Measurements from ENCODE around the gene TMEM139. TPM values are rescaled to one million over a fixed set of nuclear protein-coding genes. Genes with fewer than 3 reads are reported as not detected.
A peak's percentile ranks its signal among the peaks of the same experiment; 100 is the strongest.

Gene TMEM139
- total RNA-seq, 1 donor from 2014 or later: 0.47 TPM

- no peaks in the 10 kb centered on the region for H3K27me3 Mint-ChIP-seq
- peaks cover 46% of the 10 kb centered on the region for H3K4me1 Mint-ChIP-seq
- no peaks in the 10 kb centered on the region for H3K9me3 Mint-ChIP-seq
- CTCF ChIA-PET: no interaction called here
- intact Hi-C loops (cut with micrococcal nuclease): loop anchor here (10.0 kb wide), 3 partner anchors 431 to 1549 kb away; partner anchors contain the start of genes EPHB6, TCAF1 and TPK1
- DNase-seq (no peak), ATAC-seq (ENCODE audit: low read depth) (no peak)
- H3K36me3 Mint-ChIP-seq (ENCODE audit: low read depth): peaks cover 12% of the 10 kb centered on the region
- H3K4me3 Mint-ChIP-seq: no peak overlapping the region
- POLR2A ChIA-PET: interaction anchor here (1.0 to 2.3 kb wide), 2 partner anchors 21 to 22 kb away, joined by 4 to 23 read pairs; partner anchors contain the start of gene GSTK1
- no peak overlapping the region for H3K27ac Mint-ChIP-seq
- no peak for TF ChIP-seq CTCF (IDR thresholded peaks at IDR 0.05)
Measured at GRCh38 chr7:143285806-143286521, 1.2 kb downstream of the TMEM139 start.

- H3K27ac Mint-ChIP-seq: peak overlapping the region; percentile 59
- H3K27me3 Mint-ChIP-seq: no peaks in the 10 kb centered on the region
- ChIA-PET CTCF (no interaction called here), POLR2A (interaction anchor here (1.5 to 2.3 kb wide), 2 partner anchors 23 to 41 kb away, joined by 4 to 23 read pairs; partner anchors contain the start of gene GSTK1)
- no peak overlapping the region for H3K4me3 Mint-ChIP-seq
- TF ChIP-seq CTCF (IDR thresholded peaks at IDR 0.05): no peak
- peaks cover 51% of the 10 kb centered on the region for H3K4me1 Mint-ChIP-seq
- DNase-seq: no peak
- ATAC-seq (ENCODE audit: low read depth): no peak
- no peaks in the 10 kb centered on the region for H3K9me3 Mint-ChIP-seq
- H3K36me3 Mint-ChIP-seq (ENCODE audit: low read depth): peaks cover 17% of the 10 kb centered on the region
- intact Hi-C loops (cut with micrococcal nuclease): loop anchor here (10.0 kb wide), 3 partner anchors 432 to 1548 kb away; partner anchors contain the start of genes EPHB6, TCAF1 and TPK1
Measured at GRCh38 chr7:143286522-143286890, 1.7 kb downstream of the TMEM139 start.

- Mint-ChIP-seq H3K9me3 (no peaks in the 10 kb centered on the region), H3K27me3 (no peaks in the 10 kb centered on the region)
- intact Hi-C loops (cut with micrococcal nuclease): loop anchor here (10.0 kb wide), 3 partner anchors 433 to 1547 kb away; partner anchors contain the start of genes EPHB6, TCAF1 and TPK1
Measured at GRCh38 chr7:143287339-143287934, 2.7 kb downstream of the TMEM139 start.

GRCh38 chr7:143287935-143288826 is 3.4 kb downstream of the TMEM139 start, which contains the start of gene CASP2:
TSS of gene CASP2 (plus strand) at chr7:143288351. CDS start at chr7:143288456, 105 bp downstream.
- ChIA-PET POLR2A (interaction anchor here (0.6 to 2.3 kb wide), 17 partner anchors 8 to 1548 kb away, joined by 3 to 23 read pairs (median 5); partner anchors contain the start of genes GSTK1, TCAF1 and TPK1), CTCF (interaction anchor here (0.5 to 1.5 kb wide), 5 partner anchors 9 to 92 kb away, joined by 3 to 5 read pairs (median 4); no protein-coding TSS in a partner anchor)
- H3K27ac Mint-ChIP-seq: peak within 1 kb of the TSS; percentile 89
- H3K9me3 Mint-ChIP-seq: no peaks in the 10 kb centered on the region
- peaks cover 54% of the 10 kb centered on the region for H3K4me1 Mint-ChIP-seq
- intact Hi-C loops (cut with micrococcal nuclease): loop anchor here (1.0 to 10.0 kb wide), 10 partner anchors 17 to 1547 kb away; partner anchors contain the start of genes EPHB6, GSTK1, TCAF1 and TPK1
- H3K27me3 Mint-ChIP-seq: no peaks in the 10 kb centered on the region
- ATAC-seq (ENCODE audit: low read depth): peak; percentile 91
- H3K4me3 Mint-ChIP-seq: peak within 1 kb of the TSS; percentile 96
- no peak for TF ChIP-seq CTCF (IDR thresholded peaks at IDR 0.05)
- peak; percentile 97 for DNase-seq
- peaks cover 31% of the 10 kb centered on the region for H3K36me3 Mint-ChIP-seq (ENCODE audit: low read depth)

More at GRCh38 chr7:143287339-143287934, 2.7 kb downstream of the TMEM139 start:
- CTCF ChIA-PET: interaction anchor here (0.5 to 1.5 kb wide), 5 partner anchors 8 to 93 kb away, joined by 3 to 5 read pairs (median 4); no protein-coding TSS in a partner anchor
- peak overlapping the region; percentile 96 for H3K4me3 Mint-ChIP-seq
- peaks cover 25% of the 10 kb centered on the region for H3K36me3 Mint-ChIP-seq (ENCODE audit: low read depth)
- DNase-seq (no peak), ATAC-seq (ENCODE audit: low read depth) (no peak)
- POLR2A ChIA-PET: interaction anchor here (0.6 to 2.3 kb wide), 14 partner anchors 8 to 1548 kb away, joined by 3 to 23 read pairs (median 4); partner anchors contain the start of genes GSTK1 and TPK1
- TF ChIP-seq CTCF (IDR thresholded peaks at IDR 0.05): no peak
- H3K27ac Mint-ChIP-seq: peak overlapping the region; percentile 89
- peaks cover 55% of the 10 kb centered on the region for H3K4me1 Mint-ChIP-seq

Measured in activated B cell treated with CpG ODN at 0.5 μM for 24 hours (primary cell).